ENCODE results near the gene TVP23C.
A peak's percentile ranks its signal among the peaks of the same experiment; 100 is the strongest.
"Not testable (repeated sequence)": the region's sequence is repeated elsewhere in the genome, so short reads cannot be mapped to it uniquely, and the experiment has no call there.

The TVP23C gene

DNA sequence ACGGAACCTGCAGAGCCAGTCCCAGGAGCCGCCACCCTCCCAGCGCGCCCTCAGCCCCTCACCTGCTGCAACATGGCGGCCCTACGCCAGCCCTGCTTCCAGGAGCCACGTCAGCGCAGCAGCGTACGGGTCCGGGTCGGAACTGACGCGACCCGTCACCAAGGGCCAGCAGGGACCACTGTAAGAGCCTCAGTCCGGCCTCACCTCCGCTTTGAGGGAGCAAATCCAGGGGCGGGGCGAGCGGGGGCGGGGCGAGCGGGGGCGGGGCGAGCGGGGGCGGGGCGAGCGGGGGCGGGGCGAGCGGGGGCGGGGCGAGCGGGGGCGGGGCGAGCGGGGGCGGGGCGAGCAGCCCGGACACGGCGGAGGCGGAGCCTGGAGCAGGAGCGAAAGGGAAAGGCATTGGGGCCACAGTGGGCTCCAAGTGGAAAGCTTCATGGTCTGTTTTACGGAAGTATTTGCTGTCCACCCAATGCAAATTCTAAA lies at the start of gene TVP23C:
TVP23C (minus strand) TSS at position 109 of the 483 bp plus-strand sequence; CDS start at position 74, 35 bp downstream.
- DNase-seq (ENCODE audit: low spot score), result peak; percentile 79

DNA sequence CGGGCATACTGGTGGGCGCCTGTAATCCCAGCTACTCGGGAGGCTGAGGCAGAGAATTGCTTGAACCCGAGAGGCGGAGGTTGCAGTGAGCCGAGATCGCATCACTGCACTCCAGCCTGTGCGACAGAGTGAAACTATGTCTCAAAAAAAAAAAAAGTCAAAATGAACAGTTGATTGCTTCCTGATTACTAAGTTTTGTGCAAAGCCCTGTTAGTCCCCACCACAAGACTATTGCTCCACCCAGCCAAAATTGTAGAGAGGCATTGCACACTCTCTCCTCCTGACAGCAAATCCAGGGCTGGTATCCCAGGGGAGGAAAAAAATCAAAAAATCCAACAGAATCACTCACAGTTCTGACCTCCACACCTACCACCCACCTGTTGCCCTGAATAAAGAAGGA lies 29.7 kb upstream of the TVP23C start:
- not testable (repeated sequence) for DNase-seq (ENCODE audit: low spot score)

DNA sequence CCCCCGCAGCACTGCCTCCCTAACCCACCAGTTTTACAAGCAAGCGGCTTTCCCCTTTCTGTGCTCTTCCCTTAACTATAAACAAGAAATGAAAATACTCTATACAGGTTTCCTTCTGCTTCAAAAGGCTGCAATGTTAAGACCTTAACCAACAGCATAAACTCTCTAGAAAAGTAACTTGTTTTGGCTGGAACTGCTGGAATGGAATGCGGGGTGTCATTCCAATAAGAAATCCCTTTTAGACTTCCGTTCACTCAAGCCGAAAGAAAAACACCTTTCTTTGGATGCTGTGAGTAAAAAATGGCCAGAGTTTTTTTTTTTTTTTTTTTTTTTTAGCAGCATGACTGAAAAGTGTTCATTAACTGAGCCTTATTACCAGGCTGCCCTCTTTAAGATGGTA lies 28.7 kb upstream of the TVP23C start:
- not testable (repeated sequence) for DNase-seq (ENCODE audit: low spot score)

DNA sequence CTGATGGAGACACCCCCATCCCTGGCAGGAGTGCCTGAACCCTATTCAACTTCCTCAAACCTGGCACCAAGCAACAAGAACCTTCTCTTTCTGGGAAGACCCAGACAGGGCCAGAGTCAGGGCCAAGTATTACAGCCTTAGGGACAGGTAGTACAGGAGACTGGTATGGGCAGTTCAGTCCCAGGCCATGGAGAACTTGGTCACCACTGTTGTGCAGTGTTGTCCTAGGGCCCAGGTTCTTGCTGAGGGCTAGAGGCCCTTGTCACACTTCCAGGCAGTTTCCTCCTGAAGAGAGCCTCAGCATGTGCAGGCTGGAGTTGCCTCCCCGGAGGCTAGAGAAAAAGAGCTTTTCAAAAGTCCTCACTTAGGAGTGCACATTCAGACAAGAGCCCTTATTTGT lies 27.6 kb upstream of the TVP23C start:
- not testable (repeated sequence) for DNase-seq (ENCODE audit: low spot score)

DNA sequence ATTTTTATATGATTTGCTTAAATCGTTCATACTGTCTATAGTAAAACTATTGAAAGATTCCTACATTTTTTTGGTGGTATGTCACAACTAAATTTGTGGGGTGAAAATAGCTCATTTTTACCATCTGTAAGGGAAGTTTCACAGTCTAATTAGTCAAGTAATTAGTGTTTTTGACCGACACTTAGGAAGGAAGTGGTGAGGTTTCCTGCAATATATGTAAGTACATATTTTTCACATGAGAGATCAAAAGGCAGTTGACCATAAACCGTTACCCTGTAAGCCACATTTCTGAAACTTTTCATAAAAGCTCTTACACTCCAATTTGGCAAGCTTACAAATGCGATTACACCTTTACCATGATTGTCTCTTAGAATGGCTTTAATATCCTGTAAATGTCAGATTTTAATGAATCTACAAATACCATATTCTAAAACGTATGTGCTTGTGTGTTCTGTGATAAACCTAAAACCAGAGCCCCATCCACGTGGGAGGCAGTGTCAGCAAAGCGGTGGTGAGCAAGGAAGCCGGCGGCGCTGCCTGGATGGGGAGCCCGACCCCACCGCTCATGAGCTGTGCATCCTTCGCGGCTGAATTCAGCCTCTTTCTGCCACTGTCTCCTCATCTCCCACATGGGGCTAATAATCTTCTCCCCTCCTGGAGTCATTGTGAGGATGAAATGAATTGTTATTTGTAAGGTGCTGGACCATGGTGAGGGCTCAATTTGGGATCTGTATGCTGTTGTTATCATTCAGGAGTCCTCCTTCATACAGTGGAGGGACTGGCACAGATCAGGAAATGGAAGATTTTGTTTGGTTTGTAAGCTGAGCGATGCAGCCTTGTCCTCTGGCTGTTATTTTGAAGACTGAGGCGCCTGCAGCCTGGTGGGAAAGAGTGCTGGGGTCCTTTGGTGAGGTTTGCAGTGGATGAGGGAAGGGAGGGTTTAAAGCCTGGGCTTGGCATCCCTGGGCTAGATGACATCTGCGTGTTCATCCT lies 26.6 kb upstream of the TVP23C start:
- not testable (repeated sequence) for DNase-seq (ENCODE audit: low spot score)

DNA sequence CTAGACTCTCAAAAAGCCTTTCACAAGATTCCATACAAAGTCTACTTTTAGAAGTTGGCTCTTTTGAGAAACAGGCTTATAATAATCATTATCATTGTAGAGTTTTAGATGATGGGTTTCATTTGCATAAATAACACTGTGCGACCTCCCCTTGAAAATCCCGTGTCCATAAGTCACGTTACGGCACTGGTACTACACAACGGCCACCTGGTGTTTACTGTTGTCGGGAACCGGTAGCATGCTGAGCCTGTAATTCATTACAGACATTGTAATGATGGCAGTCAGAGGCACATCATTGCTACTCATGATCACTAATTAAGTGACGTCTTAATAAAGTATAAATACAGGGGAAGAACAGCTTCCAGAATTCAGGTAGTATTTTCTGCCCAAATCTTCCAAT lies 24.7 kb upstream of the TVP23C start:
- DNase-seq (ENCODE audit: low spot score), result not testable (repeated sequence)

DNA sequence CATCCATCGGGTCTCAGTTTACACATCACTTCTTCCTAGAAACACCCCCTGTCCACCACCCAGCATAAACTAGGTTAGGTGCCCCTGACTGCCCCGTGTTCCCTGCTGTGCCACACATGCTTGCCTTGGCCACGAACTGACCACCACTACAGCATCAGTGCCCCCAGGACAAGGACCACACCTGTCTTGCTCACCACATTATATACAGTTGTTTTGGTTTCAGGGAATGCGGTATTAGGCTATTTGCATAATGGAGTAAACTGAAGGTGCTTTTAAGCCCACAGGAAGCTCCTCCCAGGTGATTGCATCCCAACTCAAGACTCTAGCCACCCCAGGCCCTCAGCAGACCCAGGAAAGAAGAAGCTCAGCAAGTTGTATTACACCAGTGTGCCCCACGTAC lies 20.0 kb upstream of the TVP23C start:
- not testable (repeated sequence) for DNase-seq (ENCODE audit: low spot score)

DNA sequence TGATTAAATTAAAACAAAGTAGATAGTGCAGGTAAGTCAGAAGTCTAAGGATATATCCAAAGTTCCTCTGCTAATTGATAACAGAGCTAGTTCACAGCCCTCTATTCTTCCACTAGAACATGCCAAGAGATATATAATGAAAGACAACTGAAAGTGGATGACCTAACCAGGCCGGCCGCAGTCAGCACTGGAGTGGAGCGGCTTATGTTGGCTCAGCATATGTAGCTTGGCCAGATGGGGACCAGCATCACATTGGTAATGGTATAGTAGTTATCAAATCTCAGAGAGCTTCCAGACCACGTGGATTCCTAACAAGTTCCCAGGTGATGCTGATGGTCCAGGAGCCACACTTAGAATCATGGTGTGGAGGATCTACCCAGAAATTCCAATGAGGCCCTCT lies 18.2 kb upstream of the TVP23C start:
- not testable (repeated sequence) for DNase-seq (ENCODE audit: low spot score)

DNA sequence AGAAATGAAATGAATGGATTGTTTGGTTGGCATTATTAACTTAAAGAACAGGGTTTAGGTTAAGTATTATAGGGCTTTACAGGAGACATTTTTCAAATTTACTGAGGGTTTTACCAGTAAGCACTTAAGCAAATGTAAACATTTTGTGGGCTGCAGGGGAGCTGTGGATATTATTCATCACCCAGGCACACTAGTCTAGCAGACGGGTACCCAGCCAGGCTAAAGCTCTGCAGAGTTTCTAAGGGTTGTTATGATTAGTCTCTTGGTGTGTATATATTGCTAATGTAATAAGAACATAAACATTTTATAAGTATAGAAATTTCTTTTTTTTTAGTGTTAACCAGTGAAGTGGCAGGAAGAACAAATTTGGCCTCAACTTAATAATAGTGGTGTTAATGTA lies 13.6 kb upstream of the TVP23C start:
- DNase-seq (ENCODE audit: low spot score), result not testable (repeated sequence)

DNA sequence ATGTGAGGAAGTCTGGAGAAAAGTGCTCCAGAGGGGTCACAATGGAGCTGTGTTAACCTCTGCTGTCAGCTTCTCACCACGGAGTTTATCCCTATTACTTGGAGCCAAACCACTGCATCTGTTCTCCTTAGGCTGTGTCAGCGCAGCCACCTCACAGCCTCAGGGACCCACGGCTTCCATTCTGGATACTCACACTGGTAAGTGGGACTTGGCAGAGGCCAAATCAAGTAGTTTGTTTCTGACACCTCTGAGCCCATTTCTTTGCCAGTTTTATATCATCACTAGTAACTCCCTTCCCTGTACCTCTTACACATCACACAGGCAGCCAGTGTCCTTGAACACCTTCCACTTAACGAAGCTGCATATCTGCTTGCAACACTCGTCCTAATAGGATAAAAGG lies 11.4 kb upstream of the TVP23C start:
- not testable (repeated sequence) for DNase-seq (ENCODE audit: low spot score)

DNA sequence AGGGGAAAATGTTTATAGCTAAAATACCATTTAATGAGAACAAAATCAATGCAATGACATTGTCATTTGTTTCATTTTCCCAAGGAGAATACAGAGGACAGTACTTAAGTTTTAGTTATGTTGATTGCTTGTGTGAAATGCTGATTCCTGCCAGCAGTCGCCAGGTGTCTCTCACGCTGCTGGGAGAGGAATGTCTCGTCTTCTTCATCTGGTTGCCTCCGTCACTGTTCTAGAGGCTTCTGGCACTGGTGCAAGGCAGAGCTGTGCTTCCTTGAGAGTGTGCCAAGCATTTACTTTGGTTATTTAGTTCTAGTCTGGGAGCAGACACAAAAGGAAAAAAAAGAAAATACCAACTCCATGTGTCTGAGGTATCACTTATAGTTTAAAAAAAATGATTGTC lies 10.6 kb upstream of the TVP23C start:
- not testable (repeated sequence) for DNase-seq (ENCODE audit: low spot score)

DNA sequence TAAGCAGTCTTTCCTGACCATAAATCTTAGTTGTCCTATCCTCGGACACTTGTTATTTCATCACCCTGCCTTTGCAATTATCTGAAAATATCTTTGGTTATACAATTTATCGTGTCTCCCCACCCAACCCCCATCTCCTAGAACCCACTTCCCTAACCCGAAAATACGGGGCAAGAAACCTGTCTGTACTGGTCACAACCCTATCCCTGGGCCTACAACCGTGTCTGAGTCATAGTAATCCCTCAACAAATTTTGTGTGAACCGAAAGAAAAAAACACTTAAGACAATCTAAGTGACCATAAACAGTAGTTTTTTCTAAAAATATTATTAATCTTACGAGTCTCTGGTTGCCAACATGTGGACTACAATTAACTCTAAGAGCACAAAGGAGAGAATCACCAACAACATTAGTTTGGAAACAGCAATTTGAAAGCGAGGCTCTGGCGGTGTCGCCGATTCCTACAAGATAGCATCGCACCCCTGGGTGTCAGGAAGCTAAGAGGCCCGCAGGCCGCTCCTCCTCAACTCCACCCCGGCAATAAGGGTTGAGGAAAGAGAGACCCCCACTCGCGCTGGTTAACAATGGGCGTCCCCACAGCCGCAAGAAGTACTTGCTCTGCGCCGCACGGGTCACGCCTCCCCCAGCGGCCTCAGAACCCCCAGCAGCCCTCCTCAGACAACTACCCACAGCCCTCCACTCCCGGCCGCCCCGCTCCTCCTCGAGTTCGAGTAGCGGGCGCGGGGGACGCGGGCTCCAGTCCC lies 489 bp downstream of the TVP23C start:
- DNase-seq (ENCODE audit: low spot score), result not testable (repeated sequence)

DNA sequence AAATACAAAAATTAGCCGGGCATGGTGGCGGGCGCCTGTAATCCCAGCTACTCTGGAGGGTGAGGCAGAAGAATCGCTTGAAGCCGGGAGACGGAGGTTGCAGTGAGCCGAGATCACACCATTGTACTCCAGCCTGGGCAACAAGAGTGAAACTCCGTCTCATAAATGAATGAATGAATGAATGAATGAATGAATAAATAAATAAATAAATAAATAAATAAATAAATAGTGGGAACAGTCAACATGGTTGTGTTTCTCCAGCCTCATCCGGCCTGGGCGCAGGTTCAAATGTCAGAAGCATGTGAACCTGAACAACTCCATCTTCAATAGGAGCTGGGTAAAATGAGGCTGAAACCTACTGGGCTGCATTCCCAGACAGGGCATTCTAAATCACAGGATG lies 1.8 kb downstream of the TVP23C start:
- DNase-seq (ENCODE audit: low spot score), result not testable (repeated sequence)

DNA sequence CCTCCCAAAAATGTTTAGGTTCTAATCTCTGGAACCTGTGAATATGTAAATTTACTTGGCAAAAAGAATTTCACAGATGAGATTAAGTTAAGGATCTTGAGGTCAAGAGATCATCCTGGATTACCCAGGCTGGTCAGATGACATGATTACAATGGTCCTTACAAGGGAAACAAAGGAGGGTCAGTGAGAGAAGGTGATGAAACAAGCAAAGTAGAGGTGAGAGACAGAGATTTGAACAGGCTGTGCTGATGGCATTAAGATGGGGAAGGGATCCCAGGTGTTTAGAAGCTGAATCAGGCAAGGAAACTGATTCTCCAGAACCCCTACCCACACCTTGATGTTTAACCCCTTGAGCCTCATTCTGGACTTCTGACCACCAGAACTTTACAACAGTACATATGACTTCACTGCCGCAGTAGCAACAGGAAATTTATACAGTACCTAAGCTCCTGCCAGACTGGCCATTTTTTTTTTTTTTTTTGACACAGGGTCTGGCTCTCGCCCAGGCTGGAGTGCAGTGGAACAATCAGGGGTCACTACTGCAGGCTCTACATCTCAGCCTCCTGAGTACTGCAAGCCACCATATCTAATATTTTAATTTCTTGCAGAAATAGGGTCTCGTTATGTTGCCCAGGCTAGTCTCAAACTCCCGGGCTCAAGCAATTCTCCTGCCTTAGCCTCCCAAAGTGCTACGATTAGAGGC lies 4.7 kb downstream of the TVP23C start:
- not testable (repeated sequence) for DNase-seq (ENCODE audit: low spot score)

DNA sequence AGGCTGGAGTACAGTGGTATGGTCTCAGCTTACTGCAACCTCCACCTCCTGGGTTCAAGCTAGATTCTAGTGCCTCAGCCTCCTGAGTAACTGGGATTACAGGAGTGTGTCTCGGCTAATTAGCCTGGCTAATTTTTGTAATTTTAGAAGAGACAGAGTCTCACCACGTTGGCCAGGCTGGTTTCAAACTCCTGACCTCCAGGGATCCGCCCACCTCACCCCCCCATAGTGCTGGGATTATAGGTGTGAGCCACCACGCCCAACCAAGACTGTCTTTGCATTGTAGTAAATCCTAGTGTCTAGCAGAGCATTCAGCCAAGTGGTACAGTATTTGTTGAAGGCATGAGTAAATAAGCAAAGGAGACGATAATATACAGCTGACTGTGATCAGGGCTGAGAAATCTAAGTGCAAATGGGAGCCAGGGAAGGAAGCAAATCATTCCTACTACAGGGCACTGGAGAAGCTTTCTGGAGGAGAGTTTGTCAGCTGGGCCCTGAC lies 5.9 kb downstream of the TVP23C start:
- not testable (repeated sequence) for DNase-seq (ENCODE audit: low spot score)

DNA sequence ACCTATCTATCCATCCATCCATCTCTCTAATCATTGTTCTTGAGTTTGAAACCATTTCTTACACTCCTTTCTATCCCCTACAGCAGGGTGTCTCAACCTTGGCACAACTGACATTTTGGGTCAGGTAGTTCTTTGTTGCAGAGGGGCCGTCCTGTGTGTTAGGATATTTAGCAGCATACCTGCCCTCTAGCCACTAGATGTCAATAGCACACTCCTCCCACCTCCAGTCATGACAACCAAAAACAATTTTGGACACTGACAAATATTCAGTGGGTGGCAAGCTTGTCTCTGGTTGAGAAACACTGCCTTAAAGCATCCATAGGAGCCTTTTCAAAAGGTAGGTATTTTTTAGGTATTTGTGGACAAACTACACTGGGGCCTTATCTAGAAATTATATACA lies 10.4 kb downstream of the TVP23C start:
- not testable (repeated sequence) for DNase-seq (ENCODE audit: low spot score)

DNA sequence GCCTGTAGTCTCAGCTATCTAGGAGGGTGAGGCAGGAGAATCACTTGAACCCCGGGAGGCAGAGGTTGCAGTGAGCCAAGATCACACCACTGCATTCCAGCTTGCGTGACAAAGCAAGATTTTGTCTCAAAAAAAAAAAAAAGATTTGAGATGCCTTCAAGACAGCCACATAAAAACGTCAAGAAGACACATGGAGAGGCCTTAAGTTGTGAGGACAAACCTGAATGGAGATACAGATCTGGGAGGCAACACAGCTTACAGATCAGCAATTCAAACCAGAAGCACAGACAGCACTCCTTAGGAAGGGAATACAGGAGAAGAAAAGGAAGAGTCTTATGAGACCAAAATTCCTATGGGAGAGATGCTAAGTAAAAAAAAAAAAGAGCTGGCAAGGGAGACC lies 13.7 kb downstream of the TVP23C start:
- DNase-seq (ENCODE audit: low spot score), result not testable (repeated sequence)

DNA sequence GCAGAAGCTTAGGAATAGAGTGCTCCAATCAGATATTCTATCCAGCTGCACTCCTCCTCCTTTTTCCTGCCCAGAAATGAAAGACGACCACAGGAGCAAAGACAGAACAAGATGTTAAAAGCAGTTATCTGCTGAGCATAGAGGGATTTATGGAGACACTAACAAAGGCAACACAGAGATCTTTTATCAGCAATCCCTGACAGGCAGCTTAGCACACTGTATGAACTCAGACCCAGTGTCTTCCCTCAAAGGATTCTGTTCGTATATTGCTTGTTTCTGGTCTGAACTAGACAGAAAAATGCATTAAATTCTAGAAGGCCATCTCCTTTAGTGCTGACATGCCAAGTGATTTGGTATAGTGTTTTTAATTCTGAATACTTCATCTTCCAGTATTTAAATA lies 16.7 kb downstream of the TVP23C start:
- DNase-seq (ENCODE audit: low spot score), result not testable (repeated sequence)

DNA sequence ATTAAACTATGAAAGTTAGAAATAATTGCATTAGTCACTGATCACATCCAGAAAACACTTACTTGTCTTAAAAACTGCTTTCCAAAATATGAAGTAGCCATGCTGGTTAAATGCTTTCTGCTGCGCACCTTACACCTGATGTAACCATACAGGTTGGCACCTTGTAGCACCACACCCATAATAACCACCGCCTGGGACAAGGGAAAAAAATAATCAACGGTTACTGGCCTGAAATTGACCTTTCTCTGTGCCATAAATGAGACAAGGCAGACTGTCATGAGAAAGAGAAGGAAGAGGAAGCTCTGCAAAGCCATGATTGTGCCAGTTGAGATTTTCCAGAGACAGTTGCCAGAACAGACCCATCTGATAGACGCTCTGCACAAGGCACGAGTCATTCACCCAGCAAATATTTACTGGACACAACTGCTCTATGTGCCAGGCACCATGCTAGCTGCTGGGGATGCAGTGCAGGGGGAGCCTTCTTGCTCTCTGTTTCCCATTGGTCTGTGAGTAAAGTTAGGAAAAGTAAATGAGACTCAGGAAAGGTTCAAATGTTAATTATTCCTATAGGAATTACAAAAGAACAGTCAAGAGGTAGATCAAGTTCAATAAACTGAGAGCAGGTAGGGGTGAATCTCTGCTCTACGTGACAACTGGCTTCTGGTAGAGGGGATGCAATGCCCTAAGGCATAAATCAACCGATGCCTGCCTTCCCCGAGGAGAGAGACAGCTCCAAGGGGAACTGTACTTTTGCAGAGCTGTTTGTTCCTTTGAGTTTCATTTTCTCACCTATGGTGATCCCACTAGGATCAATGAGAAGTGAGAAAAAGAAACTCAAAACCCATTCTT lies 22.7 kb downstream of the TVP23C start:
- not testable (repeated sequence) for DNase-seq (ENCODE audit: low spot score)

DNA sequence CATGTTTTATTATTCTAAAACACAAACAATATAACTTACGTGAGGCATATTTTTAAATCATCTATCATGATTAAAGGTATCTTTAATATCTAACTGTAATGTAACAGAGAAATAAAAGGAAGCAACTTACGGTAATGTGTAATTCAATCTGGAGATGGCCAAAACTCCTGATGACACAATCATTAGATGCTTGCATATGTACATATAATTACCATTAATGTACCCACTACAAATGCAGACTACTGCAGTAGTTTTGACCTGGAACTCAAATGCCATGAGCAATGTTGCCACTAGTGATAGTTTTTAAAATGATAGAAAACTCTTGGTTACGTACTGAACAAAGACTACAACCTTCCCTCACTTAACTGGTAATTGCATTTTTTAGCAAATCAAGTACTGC lies 30.2 kb downstream of the TVP23C start:
- DNase-seq (ENCODE audit: low spot score), result not testable (repeated sequence)

Measured in SW480 (cell line).